ENCODE measurements around the gene CD4. TPM values are rescaled to one million over a fixed set of nuclear protein-coding genes. Genes with fewer than 3 reads are reported as not detected.

Gene CD4
- total RNA-seq, 1 donor from 2014 or later: 7.4 TPM

- H3K4me3 ChIP-seq: no peak overlapping the region
- peak overlapping the region; percentile 45 for H3K27ac ChIP-seq (replicated peaks)
- H3K4me1 ChIP-seq: peaks cover 12% of the 10 kb centered on the region
- no peaks in the 10 kb centered on the region for H3K36me3 ChIP-seq
- H3K9me3 ChIP-seq (replicated peaks): no peaks in the 10 kb centered on the region
- intact Hi-C loops (cut with micrococcal nuclease): no loop called here
- no peak for DNase-seq
- no peak for TF ChIP-seq CTCF (IDR thresholded peaks at IDR 0.05; ENCODE audit: borderline replicate concordance)
- no peaks in the 10 kb centered on the region for H3K27me3 ChIP-seq (ENCODE audit: low read depth)
Observed at GRCh38 chr12:6786416-6787094, 2.8 kb upstream of the CD4 start.

- intact Hi-C loops (cut with micrococcal nuclease): no loop called here
- peak overlapping the region; percentile 45 for H3K27ac ChIP-seq (replicated peaks)
- H3K9me3 ChIP-seq (replicated peaks): no peaks in the 10 kb centered on the region
- no peak for DNase-seq
- no peak overlapping the region for H3K4me3 ChIP-seq
- peaks cover 12% of the 10 kb centered on the region for H3K4me1 ChIP-seq
- no peaks in the 10 kb centered on the region for H3K36me3 ChIP-seq
- no peaks in the 10 kb centered on the region for H3K27me3 ChIP-seq (ENCODE audit: low read depth)
- TF ChIP-seq CTCF (IDR thresholded peaks at IDR 0.05; ENCODE audit: borderline replicate concordance): no peak
Observed at GRCh38 chr12:6787309-6787708, 2.0 kb upstream of the CD4 start.

- no peak for TF ChIP-seq CTCF (IDR thresholded peaks at IDR 0.05; ENCODE audit: borderline replicate concordance)
Observed at GRCh38 chr12:6790496-6791150, 1.3 kb downstream of the CD4 start.

GRCh38 chr12:6791931-6792520 lies 2.7 kb downstream of the CD4 start:
- Histone ChIP-seq H3K27me3 (ENCODE audit: low read depth) (peaks cover 6% of the 10 kb centered on the region), H3K4me3 (peak overlapping the region; percentile 27), H3K27ac (replicated peaks) (peak overlapping the region; percentile 46), H3K36me3 (no peaks in the 10 kb centered on the region), H3K9me3 (replicated peaks) (no peaks in the 10 kb centered on the region), H3K4me1 (peaks cover 9% of the 10 kb centered on the region)
- intact Hi-C loops (cut with micrococcal nuclease): no loop called here
- TF ChIP-seq CTCF (IDR thresholded peaks at IDR 0.05; ENCODE audit: borderline replicate concordance): no peak
- no peak for DNase-seq

More at GRCh38 chr12:6790496-6791150, 1.3 kb downstream of the CD4 start:
- Histone ChIP-seq H3K4me3 (peak overlapping the region; percentile 34), H3K9me3 (replicated peaks) (no peaks in the 10 kb centered on the region), H3K27me3 (ENCODE audit: low read depth) (no peaks in the 10 kb centered on the region), H3K4me1 (peaks cover 17% of the 10 kb centered on the region), H3K36me3 (no peaks in the 10 kb centered on the region), H3K27ac (replicated peaks) (no peak overlapping the region)
- no peak for DNase-seq
- intact Hi-C loops (cut with micrococcal nuclease): no loop called here

GRCh38 chr12:6792522-6793201 lies 3.3 kb downstream of the CD4 start:
- Histone ChIP-seq H3K36me3 (no peaks in the 10 kb centered on the region), H3K9me3 (replicated peaks) (no peaks in the 10 kb centered on the region), H3K27me3 (ENCODE audit: low read depth) (peaks cover 6% of the 10 kb centered on the region), H3K4me1 (peaks cover 4% of the 10 kb centered on the region), H3K4me3 (peak overlapping the region; percentile 27), H3K27ac (replicated peaks) (peak overlapping the region; percentile 46)
- intact Hi-C loops (cut with micrococcal nuclease): no loop called here
- no peak for TF ChIP-seq CTCF (IDR thresholded peaks at IDR 0.05; ENCODE audit: borderline replicate concordance)
- peak; percentile 38 for DNase-seq
